HEK293T (cell line): Measurements from ENCODE around the gene NCL.

Experiments
- ARNT ChIP-seq: fragments of 450-650 bp; IDR thresholded peaks from 2 replicates; pipeline ENCODE4 v1.6.1; 2017; ENCODE audit warnings: mild to moderate bottlenecking
- BHLHE40 ChIP-seq: fragments of 450-650 bp; IDR thresholded peaks from 2 replicates; pipeline ENCODE4 v1.6.1; 2016; ENCODE audit warnings: mild to moderate bottlenecking, moderate library complexity, borderline replicate concordance
- ELF4 ChIP-seq: fragments of 450-650 bp; IDR thresholded peaks from 2 replicates; pipeline ENCODE4 v1.6.1; 2017; ENCODE audit warnings: antibody characterized with exemption
- FOXK2 ChIP-seq: fragments of 450-650 bp; IDR thresholded peaks from 2 replicates; pipeline ENCODE4 v1.6.1; 2016; ENCODE audit warnings: mild to moderate bottlenecking
- FOXM1 ChIP-seq: fragments of 450-650 bp; IDR thresholded peaks from 2 replicates; pipeline ENCODE4 v1.6.1; 2017; ENCODE audit warnings: mild to moderate bottlenecking, borderline replicate concordance
- HDGF ChIP-seq: fragments of 450-650 bp; IDR thresholded peaks from 2 replicates; pipeline ENCODE4 v1.6.1; 2017; ENCODE audit warnings: antibody characterized with exemption, borderline replicate concordance
- L3MBTL2 ChIP-seq: fragments of 450-650 bp; conservative IDR thresholded peaks from 2 replicates; pipeline ENCODE4 v1.6.1; 2016; ENCODE audit warnings: mild to moderate bottlenecking
- LEF1 ChIP-seq: fragments of 450-650 bp; IDR thresholded peaks from 2 replicates; pipeline ENCODE4 v1.6.1; 2017; ENCODE audit warnings: mild to moderate bottlenecking, borderline replicate concordance
- NFRKB ChIP-seq: fragments of 450-650 bp; IDR thresholded peaks from 2 replicates; pipeline ENCODE4 v1.6.1; 2016; ENCODE audit warnings: mild to moderate bottlenecking, moderate library complexity
- SP1 ChIP-seq: fragments of 450-650 bp; IDR thresholded peaks from 2 replicates; pipeline ENCODE4 v1.6.1; 2017
- SUZ12 ChIP-seq: fragments of 450-650 bp; IDR thresholded peaks from 2 replicates; pipeline ENCODE4 v1.6.1; 2016; ENCODE audit warnings: mild to moderate bottlenecking
- TARDBP ChIP-seq: fragments of 450-650 bp; IDR thresholded peaks from 2 replicates; pipeline ENCODE4 v1.6.1; 2016
- ZNF384 ChIP-seq: fragments of 450-650 bp; IDR thresholded peaks from 2 replicates; pipeline ENCODE4 v1.6.1; 2016
- TF ChIP-seq, protein P1 (sequence below): fragments of 450-650 bp; IDR thresholded peaks from 2 replicates; pipeline ENCODE4 v1.6.1; 2016

DNA sequence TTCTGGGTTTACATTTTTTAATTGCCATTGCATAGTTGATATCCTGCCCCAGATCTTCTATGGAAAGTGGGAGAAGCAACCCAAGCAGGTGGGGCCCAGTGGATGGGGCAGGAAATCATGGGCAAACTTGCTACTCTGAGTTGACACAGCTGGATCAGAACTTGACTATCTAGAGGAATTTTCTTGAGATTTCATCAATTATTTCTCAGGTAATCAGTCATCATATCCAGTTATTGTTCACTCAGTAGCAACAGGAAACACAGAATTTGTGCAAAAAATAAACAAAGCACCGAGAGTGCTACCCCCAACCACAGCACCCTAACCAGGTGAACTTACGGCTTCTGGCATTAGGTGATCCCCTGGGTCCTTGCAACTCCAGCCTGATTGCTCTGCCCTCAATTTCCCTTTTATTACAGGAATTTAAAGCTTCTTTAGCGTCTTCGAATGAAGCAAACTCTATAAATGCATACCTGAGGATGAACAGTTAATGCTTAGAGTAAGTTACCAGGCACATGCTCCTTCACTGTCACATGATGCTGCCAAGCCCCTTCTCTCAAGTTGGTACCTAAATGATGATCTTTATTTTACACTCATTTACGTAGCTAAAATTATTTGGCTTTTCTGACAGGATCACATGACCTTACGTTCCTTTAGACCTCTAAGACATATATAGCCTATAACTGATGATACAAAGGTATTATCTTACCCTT is 7.8 kb downstream of the NCL start:
- TF ChIP-seq BHLHE40 (no peak), TARDBP (no peak), SUZ12 (no peak), SP1 (no peak), FOXM1 (no peak), FOXK2 (no peak), ARNT (no peak), ELF4 (no peak), NFRKB (no peak), L3MBTL2 (no peak), ZNF384 (no peak), HDGF (no peak), LEF1 (no peak)
- TF ChIP-seq, protein P1, sequence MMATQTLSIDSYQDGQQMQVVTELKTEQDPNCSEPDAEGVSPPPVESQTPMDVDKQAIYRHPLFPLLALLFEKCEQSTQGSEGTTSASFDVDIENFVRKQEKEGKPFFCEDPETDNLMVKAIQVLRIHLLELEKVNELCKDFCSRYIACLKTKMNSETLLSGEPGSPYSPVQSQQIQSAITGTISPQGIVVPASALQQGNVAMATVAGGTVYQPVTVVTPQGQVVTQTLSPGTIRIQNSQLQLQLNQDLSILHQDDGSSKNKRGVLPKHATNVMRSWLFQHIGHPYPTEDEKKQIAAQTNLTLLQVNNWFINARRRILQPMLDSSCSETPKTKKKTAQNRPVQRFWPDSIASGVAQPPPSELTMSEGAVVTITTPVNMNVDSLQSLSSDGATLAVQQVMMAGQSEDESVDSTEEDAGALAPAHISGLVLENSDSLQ, result no peak
